ENCODE measurements around the gene CXCR3.

- no peak for TF ChIP-seq CTCF (IDR thresholded peaks at IDR 0.05; ENCODE audit: low read depth, low read length)
- no peak for TF ChIP-seq POLR2A (IDR thresholded peaks at IDR 0.05; ENCODE audit: extremely low read depth, insufficient read length)
- TF ChIP-seq MYC (IDR thresholded peaks at IDR 0.05; ENCODE audit: low read depth, low read length), result no peak
Observed at GRCh38 chrX:71640002-71640401, 21.7 kb upstream of the CXCR3 start.

Measured in NB4 (cell line).